Measurements from ENCODE around the gene ZBTB8A.

- TF ChIP-seq CTCF (IDR thresholded peaks at IDR 0.05 in 2 of 3, conservative IDR thresholded peaks at IDR 0.05 in 1 of 3; ENCODE audit: control insufficient read depth in 2 of 3, extremely low read depth in 1 of 3, insufficient read depth in 1 of 3, low read depth in 3 of 3, low read length in 3 of 3) (no peak), KDM1A (IDR thresholded peaks at IDR 0.05; ENCODE audit: borderline replicate concordance) (no peak)
These were observed 22.8 kb upstream of the ZBTB8A start for GRCh38 chr1:32516402-32516801.
